Karpas-422 (cell line): ENCODE results near the gene POU6F2. TPM values are rescaled to one million over a fixed set of nuclear protein-coding genes. Genes with fewer than 3 reads are reported as not detected.

Source experiments
- DNase-seq: peaks from one replicate; pipeline ENCODE4 v3.0.0-alpha.2; 2015
- H2AFZ ChIP-seq: fragments of 200-600 bp; sonication (generic); 2 replicates; pipeline ENCODE4 v1.6.1; 2014; ENCODE audit warnings: antibody characterized with exemption, low read length, mixed read lengths
- H3K27ac ChIP-seq: fragments of 200-600 bp; sonication (generic); 2 replicates; pipeline ENCODE4 v1.5.1; 2014; ENCODE audit warnings: mild to moderate bottlenecking, low read length, moderate library complexity
- H3K27me3 ChIP-seq: fragments of 200-600 bp; sonication (generic); 2 replicates; pipeline ENCODE4 v1.6.1; 2014; ENCODE audit warnings: low read length, mixed read lengths
- H3K36me3 ChIP-seq: fragments of 200-600 bp; sonication (generic); 2 replicates; pipeline ENCODE4 v1.6.1; 2014; ENCODE audit warnings: low read length, mixed read lengths; ENCODE audit not compliant: insufficient read depth
- H3K4me1 ChIP-seq: fragments of 200-600 bp; sonication (generic); 2 replicates; pipeline ENCODE4 v1.6.1; 2014; ENCODE audit warnings: mild to moderate bottlenecking, low read length, mixed read lengths
- H3K4me2 ChIP-seq: fragments of 200-600 bp; sonication (generic); 2 replicates; pipeline ENCODE4 v1.6.1; 2014; ENCODE audit warnings: low read length, low read depth, mild to moderate bottlenecking; ENCODE audit not compliant: poor library complexity, severe bottlenecking
- H3K4me3 ChIP-seq: fragments of 200-600 bp; sonication (generic); 2 replicates; pipeline ENCODE4 v1.5.1; 2014; ENCODE audit warnings: mild to moderate bottlenecking, antibody characterized with exemption, low read length, mixed read lengths
- H3K79me2 ChIP-seq: fragments of 200-600 bp; sonication (generic); 2 replicates; pipeline ENCODE4 v1.6.1; 2014; ENCODE audit warnings: mild to moderate bottlenecking, low read length, mixed read lengths
- H3K9ac ChIP-seq: fragments of 200-600 bp; sonication (generic); 2 replicates; pipeline ENCODE4 v1.6.0; 2014; ENCODE audit warnings: low read length
- H3K9me2 ChIP-seq: fragments of 200-600 bp; sonication (generic), shearing (Covaris generic); replicated peaks from 2 replicates; pipeline ENCODE4 v1.6.0; 2014; ENCODE audit warnings: mild to moderate bottlenecking, low read length, moderate library complexity; ENCODE audit not compliant: insufficient read depth
- H3K9me3 ChIP-seq: fragments of 300-700, 200-600 bp; sonication (generic); 2 replicates; pipeline ENCODE4 v1.6.1; 2014; ENCODE audit warnings: low read length, mixed read lengths
- H4K20me1 ChIP-seq: fragments of 200-600 bp; sonication (generic); 2 replicates; pipeline ENCODE4 v1.6.1; 2014; ENCODE audit warnings: mild to moderate bottlenecking, antibody characterized with exemption, low read length, low read depth; ENCODE audit not compliant: insufficient read depth
- total RNA-seq: library from RNA; depleted of rRNA; stranded (reverse); fragments of >200 nt; shearing (Covaris generic); gene quantifications from 2 replicates; pipeline ENCODE4 v1.2.3, GENCODE V29; 2014; ENCODE audit warnings: low replicate concordance

Gene POU6F2
- total RNA-seq, 1 experiment from 2014 or later = not detected

- Histone ChIP-seq H3K9ac (no peak overlapping the region), H3K9me2 (no peaks in the 10 kb centered on the region), H3K4me2 (no peak overlapping the region), H3K4me1 (no peaks in the 10 kb centered on the region), H3K9me3 (no peaks in the 10 kb centered on the region), H3K27me3 (no peaks in the 10 kb centered on the region), H3K4me3 (no peak overlapping the region), H2AFZ (no peak overlapping the region), H3K79me2 (no peaks in the 10 kb centered on the region), H3K27ac (no peak overlapping the region), H4K20me1 (no peaks in the 10 kb centered on the region), H3K36me3 (no peaks in the 10 kb centered on the region)
- DNase-seq = peak; percentile 87
Measured at GRCh38 chr7:39453743-39454355, 476.1 kb downstream of the POU6F2 start.

GRCh38 chr7:39458061-39458745 is 480.5 kb downstream of the POU6F2 start:
- Histone ChIP-seq H3K27me3 (no peaks in the 10 kb centered on the region), H3K9ac (no peak overlapping the region), H3K4me3 (no peak overlapping the region), H2AFZ (no peak overlapping the region), H3K9me3 (no peaks in the 10 kb centered on the region), H3K4me1 (no peaks in the 10 kb centered on the region), H3K9me2 (no peaks in the 10 kb centered on the region), H3K4me2 (no peak overlapping the region), H3K36me3 (no peaks in the 10 kb centered on the region), H3K79me2 (no peaks in the 10 kb centered on the region), H4K20me1 (no peaks in the 10 kb centered on the region), H3K27ac (no peak overlapping the region)
- DNase-seq = no peak

- Histone ChIP-seq H3K36me3 (no peaks in the 10 kb centered on the region), H2AFZ (no peak overlapping the region), H3K79me2 (no peaks in the 10 kb centered on the region), H3K4me3 (no peak overlapping the region), H3K9me2 (no peaks in the 10 kb centered on the region), H3K27me3 (no peaks in the 10 kb centered on the region), H3K9me3 (no peaks in the 10 kb centered on the region), H3K9ac (no peak overlapping the region), H3K4me2 (no peak overlapping the region), H4K20me1 (no peaks in the 10 kb centered on the region), H3K4me1 (no peaks in the 10 kb centered on the region), H3K27ac (no peak overlapping the region)
- DNase-seq = no peak
Measured at GRCh38 chr7:39459636-39460035, 481.9 kb downstream of the POU6F2 start.

- no peaks in the 10 kb centered on the region for H3K79me2 ChIP-seq
- no peak overlapping the region for H2AFZ ChIP-seq
- no peaks in the 10 kb centered on the region for H3K9me2 ChIP-seq
- H3K27ac ChIP-seq = no peak overlapping the region
- no peaks in the 10 kb centered on the region for H3K27me3 ChIP-seq
- H3K9me3 ChIP-seq = no peaks in the 10 kb centered on the region
- H3K9ac ChIP-seq = no peak overlapping the region
- H3K4me1 ChIP-seq = no peaks in the 10 kb centered on the region
- no peak overlapping the region for H3K4me2 ChIP-seq
- no peak overlapping the region for H3K4me3 ChIP-seq
- H4K20me1 ChIP-seq = no peaks in the 10 kb centered on the region
- H3K36me3 ChIP-seq = no peaks in the 10 kb centered on the region
- no peak for DNase-seq
Measured at GRCh38 chr7:39460486-39460885, 482.8 kb downstream of the POU6F2 start.

GRCh38 chr7:39461263-39461820 is 483.6 kb downstream of the POU6F2 start:
- Histone ChIP-seq H3K27ac (no peak overlapping the region), H3K4me1 (no peaks in the 10 kb centered on the region), H2AFZ (no peak overlapping the region), H3K9ac (no peak overlapping the region), H3K36me3 (no peaks in the 10 kb centered on the region), H3K79me2 (no peaks in the 10 kb centered on the region), H3K27me3 (no peaks in the 10 kb centered on the region), H4K20me1 (no peaks in the 10 kb centered on the region), H3K4me2 (no peak overlapping the region), H3K4me3 (no peak overlapping the region), H3K9me2 (no peaks in the 10 kb centered on the region), H3K9me3 (no peaks in the 10 kb centered on the region)
- no peak for DNase-seq

- Histone ChIP-seq H3K9me2 (no peaks in the 10 kb centered on the region), H4K20me1 (no peaks in the 10 kb centered on the region), H3K4me3 (no peak overlapping the region), H3K4me2 (no peak overlapping the region), H3K9me3 (no peaks in the 10 kb centered on the region), H2AFZ (no peak overlapping the region), H3K79me2 (no peaks in the 10 kb centered on the region), H3K36me3 (no peaks in the 10 kb centered on the region), H3K9ac (no peak overlapping the region), H3K27ac (no peak overlapping the region), H3K27me3 (no peaks in the 10 kb centered on the region), H3K4me1 (no peaks in the 10 kb centered on the region)
- no peak for DNase-seq
Measured at GRCh38 chr7:39463252-39463651, 485.5 kb downstream of the POU6F2 start.

- Histone ChIP-seq H3K9me2 (no peaks in the 10 kb centered on the region), H2AFZ (no peak overlapping the region), H3K36me3 (no peaks in the 10 kb centered on the region), H3K4me1 (no peaks in the 10 kb centered on the region), H3K9ac (no peak overlapping the region), H3K79me2 (no peaks in the 10 kb centered on the region), H3K9me3 (no peaks in the 10 kb centered on the region), H3K4me2 (no peak overlapping the region), H3K4me3 (no peak overlapping the region), H3K27ac (no peak overlapping the region), H3K27me3 (no peaks in the 10 kb centered on the region), H4K20me1 (no peaks in the 10 kb centered on the region)
- no peak for DNase-seq
Measured at GRCh38 chr7:39464350-39465054, 486.8 kb downstream of the POU6F2 start.
